Right forelimb (tissue), 1 donor: ENCODE measurements around the gene ADGRG6.
A peak's percentile ranks its signal among the peaks of the same experiment; 100 is the strongest.
"Not testable (repeated sequence)": the region's sequence is repeated elsewhere in the genome, so short reads cannot be mapped to it uniquely, and the experiment has no call there.

Experiments used
- DNase-seq: peaks from one replicate; pipeline ENCODE4 v3.0.0-alpha.2; 2018

The ADGRG6 gene

GRCh38 chr6:142414462-142415250, 112.8 kb downstream of the ADGRG6 start:
- DNase-seq, result no peak

GRCh38 chr6:142416179-142416578, 114.4 kb downstream of the ADGRG6 start:
- peak; percentile 71 for DNase-seq

- DNase-seq, result no peak
Measured at GRCh38 chr6:142416686-142417085, 114.9 kb downstream of the ADGRG6 start.

GRCh38 chr6:142417331-142417750, 115.5 kb downstream of the ADGRG6 start:
- no peak for DNase-seq

- DNase-seq, result no peak
Measured at GRCh38 chr6:142419071-142419470, 117.3 kb downstream of the ADGRG6 start.

DNA sequence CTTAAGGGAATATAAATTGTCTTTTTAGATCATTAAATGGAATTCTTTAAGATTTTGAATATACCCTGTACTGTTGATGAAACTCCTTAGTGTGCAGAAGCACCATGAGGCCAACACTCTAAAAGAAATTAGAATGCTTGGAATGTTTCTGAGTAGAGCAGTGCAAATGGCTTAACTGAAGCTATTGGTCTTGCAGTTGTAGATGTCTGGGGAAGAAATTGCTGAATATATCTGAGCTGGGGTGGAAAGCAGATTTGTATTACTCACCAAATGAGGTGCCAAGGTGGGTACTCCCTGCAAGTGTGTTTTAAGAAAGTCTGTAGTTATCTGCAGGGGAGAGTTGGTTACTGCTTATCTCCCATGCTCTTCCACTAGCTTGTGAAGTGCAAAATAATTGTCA, 119.0 kb downstream of the ADGRG6 start:
- DNase-seq, result no peak

GRCh38 chr6:142421285-142422117, 119.7 kb downstream of the ADGRG6 start:
- no peak for DNase-seq

GRCh38 chr6:142426444-142427132, 124.8 kb downstream of the ADGRG6 start:
- not testable (repeated sequence) for DNase-seq

DNA sequence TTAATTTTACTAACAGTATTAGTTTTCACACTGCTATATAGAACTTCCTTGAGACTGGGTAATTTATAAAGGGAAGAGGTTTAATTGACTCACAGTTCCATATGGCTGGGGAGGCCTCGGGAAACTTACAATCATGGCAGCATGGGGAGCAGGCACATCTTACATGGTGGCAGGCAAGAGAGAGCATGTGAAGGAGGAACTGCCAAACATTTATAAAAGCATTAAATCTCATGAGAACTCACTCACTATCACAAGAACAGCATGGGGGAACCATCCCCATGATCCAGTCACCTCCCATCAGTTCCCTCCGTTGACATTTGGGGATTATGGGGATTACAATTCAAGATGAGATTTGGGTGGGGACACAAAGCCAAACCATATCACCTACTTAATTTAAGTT, 126.7 kb downstream of the ADGRG6 start:
- not testable (repeated sequence) for DNase-seq

- DNase-seq, result no peak
Measured at GRCh38 chr6:142429195-142429594, 127.4 kb downstream of the ADGRG6 start.

GRCh38 chr6:142433419-142433818, 131.6 kb downstream of the ADGRG6 start:
- DNase-seq, result no peak

- no peak for DNase-seq
Measured at GRCh38 chr6:142438898-142439297, 137.1 kb downstream of the ADGRG6 start.

DNA sequence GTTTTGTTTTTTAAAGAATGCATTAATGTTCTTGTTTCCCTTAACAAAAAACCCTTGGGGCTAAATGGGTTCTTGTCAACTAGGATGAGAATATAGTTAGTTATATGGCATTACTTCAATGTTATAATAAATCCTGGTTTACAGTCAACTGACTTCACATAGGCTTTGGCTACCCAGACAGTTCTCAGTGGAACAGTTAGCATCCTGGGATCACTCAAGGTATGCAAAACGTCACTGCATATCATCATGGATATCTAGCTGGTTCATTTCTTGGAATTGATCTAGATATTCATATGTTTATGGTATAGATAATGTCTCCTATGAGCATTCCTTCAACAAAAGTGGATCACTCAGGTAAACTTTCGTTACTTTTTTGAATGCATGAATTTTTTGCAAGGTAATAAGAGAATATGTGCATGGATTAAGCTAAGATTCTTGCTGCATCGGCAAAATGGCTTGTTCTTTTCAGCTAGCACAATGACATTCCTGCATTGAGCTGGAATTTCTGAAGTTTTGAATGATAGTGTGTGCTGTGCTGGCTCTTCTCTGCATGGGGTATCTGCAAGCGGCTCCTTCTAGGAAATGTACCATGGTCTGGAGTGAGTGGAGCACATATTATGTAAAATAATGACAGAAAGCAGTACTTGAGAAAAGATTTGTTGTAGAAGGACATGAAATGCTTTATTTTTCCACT, 138.9 kb downstream of the ADGRG6 start:
- no peak for DNase-seq

- DNase-seq, result no peak
Measured at GRCh38 chr6:142441716-142442115, 139.9 kb downstream of the ADGRG6 start.

- DNase-seq, result no peak
Measured at GRCh38 chr6:142443102-142443501, 141.3 kb downstream of the ADGRG6 start.

DNA sequence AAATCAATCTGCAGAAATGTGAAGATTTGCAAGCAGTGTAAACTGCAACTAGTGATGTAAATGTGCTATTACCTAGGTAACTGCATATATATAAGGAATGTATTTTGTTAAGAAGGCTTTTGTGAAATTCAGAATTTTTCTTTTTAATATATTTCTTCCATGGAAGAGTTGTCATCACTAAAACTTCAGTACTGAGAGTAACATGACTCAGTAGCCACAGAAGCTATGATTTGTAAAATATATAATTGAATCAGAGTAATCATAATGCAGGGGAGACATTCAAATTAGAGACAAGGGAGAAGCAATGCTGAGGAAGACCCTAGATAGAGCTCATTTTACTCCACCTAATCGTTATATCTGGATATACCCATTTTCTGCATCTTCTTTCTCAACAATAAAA, 141.7 kb downstream of the ADGRG6 start:
- DNase-seq, result no peak

GRCh38 chr6:142444376-142444775, 142.6 kb downstream of the ADGRG6 start:
- DNase-seq, result no peak

DNA sequence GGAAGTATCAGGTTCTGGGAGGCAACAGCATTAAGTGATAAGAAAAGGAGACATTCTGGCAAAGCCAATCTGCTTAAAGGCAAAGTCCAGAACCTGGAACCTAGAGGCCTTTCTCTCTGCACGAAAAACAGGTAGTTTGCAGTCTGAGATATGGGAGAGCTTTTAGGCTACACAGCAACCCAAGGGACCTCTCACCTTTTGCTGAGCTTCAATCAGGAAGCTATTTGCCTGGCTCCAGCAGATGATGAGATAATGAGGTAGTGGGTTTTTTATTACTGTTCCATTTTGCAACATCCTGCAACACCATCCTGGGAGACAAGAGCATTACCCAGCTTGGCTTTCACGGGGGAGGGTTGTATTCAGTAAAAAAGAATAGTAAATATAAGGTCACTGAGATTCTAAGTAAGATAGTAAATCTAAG, 143.1 kb downstream of the ADGRG6 start:
- no peak for DNase-seq

GRCh38 chr6:142446168-142446567, 144.4 kb downstream of the ADGRG6 start:
- no peak for DNase-seq

GRCh38 chr6:142446576-142446975, 144.8 kb downstream of the ADGRG6 start:
- DNase-seq, result no peak

DNA sequence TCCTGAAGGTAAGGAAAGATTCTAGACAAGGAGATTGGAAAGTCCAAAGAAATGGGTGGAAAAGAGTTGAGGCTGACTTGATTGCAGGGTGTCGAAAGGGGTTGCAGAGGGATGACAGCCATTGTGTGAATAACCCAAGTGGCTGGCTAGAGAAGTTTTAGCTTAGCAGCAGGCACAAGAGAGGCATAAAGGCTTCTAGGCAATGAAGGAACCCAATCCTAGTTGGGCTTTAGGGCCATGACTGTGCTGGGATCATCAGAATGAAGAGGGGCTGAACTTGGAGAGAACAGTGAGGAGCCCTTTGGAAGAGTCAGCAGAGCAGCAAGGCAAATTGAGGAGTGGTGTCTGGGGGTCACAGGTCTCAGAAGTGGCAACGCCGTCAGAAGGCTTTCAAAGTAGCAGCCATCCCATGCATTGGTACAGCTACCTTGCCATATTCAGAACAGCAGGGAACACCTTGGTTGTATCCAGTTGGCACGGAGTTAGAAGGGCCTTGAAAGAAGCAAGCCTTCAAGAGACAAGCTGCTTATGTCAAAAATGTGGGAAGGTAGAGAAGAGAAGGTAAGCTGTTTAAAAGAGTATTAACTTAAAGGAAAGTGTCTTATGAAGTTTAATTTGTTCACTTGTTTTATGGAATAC, 146.4 kb downstream of the ADGRG6 start:
- no peak for DNase-seq

DNA sequence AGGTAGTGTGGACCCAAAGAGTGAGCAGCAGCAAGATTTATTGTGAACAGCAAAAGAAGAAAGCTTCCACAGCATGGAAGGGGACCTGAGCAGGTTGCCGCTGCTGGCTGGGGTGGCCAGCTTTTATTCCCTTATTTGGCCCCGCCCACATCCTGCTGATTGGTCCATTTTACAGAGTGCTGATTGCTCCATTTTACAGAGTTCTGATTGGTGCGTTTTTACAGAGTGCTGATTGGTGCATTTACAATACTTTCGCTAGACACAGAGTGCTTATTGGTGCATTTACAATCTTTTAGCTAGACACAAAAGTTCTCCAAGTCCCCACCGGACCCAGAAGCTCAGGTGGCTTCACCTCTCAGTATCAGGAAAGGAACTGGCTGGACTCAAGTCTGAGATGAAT, 149.0 kb downstream of the ADGRG6 start:
- not testable (repeated sequence) for DNase-seq
